ENCODE results near the gene KCNJ4.

Gene KCNJ4

GRCh38 chr22:38423512-38424503, 31.2 kb downstream of the KCNJ4 start:
- H4K91ac ChIP-seq (ENCODE audit: low read length) = no peak overlapping the region
- no peak for DNase-seq
- H3K36me3 ChIP-seq (ENCODE audit: control insufficient read depth in 1 of 2, insufficient read depth in 2 of 2, low read depth in 1 of 2, low read length in 2 of 2) = no peaks in the 10 kb centered on the region
- H2BK120ac ChIP-seq (ENCODE audit: low read depth, low read length) = no peak overlapping the region
- H3K4me1 ChIP-seq (ENCODE audit: control insufficient read depth, insufficient read depth, low read depth, low read length) = peaks cover 16% of the 10 kb centered on the region
- no peak overlapping the region for H4K8ac ChIP-seq (ENCODE audit: low read length)
- H3K4me2 ChIP-seq (ENCODE audit: low read length, poor library complexity, severe bottlenecking) = no peak overlapping the region
- H3K79me1 ChIP-seq (replicated peaks; ENCODE audit: low read length, poor library complexity, severe bottlenecking) = no peaks in the 10 kb centered on the region
- no peak overlapping the region for H2BK12ac ChIP-seq (ENCODE audit: low read length in 2 of 2)
- peaks cover 0 to 27% of the 10 kb centered on the region in 2 experiments for H3K27me3 ChIP-seq (ENCODE audit: control insufficient read depth in 1 of 2, insufficient read depth in 1 of 2, low read length in 2 of 2)
- no peak overlapping the region for H2AK5ac ChIP-seq (ENCODE audit: low read length, severe bottlenecking)
- H3K4me3 ChIP-seq (ENCODE audit: insufficient read depth in 1 of 2, low read depth in 1 of 2, low read length in 2 of 2) = no peak overlapping the region
- H3K27ac ChIP-seq (ENCODE audit: low read length, poor library complexity, severe bottlenecking) = no peak overlapping the region
- H3K9ac ChIP-seq (ENCODE audit: low read length) = no peak overlapping the region
- 89% methylated on average over 18 of the region's 18 CpGs for whole genome bisulfite sequencing
- no peak overlapping the region for H3K4ac ChIP-seq (ENCODE audit: low read depth in 1 of 2, low read length in 2 of 2)
- no peaks in the 10 kb centered on the region for H3K9me3 ChIP-seq (ENCODE audit: control insufficient read depth, low read length)
- no peak overlapping the region for H3K18ac ChIP-seq (ENCODE audit: low read depth in 1 of 2, low read length in 2 of 2)
- no peak overlapping the region for H2BK5ac ChIP-seq (ENCODE audit: low read depth, low read length, poor library complexity, severe bottlenecking)
- no peak overlapping the region for H2AFZ ChIP-seq (ENCODE audit: low read depth, low read length)
- H3K23ac ChIP-seq (ENCODE audit: low read length in 2 of 2) = no peak overlapping the region
- H2BK15ac ChIP-seq (ENCODE audit: low read depth, poor library complexity, severe bottlenecking) = no peak overlapping the region
- no peak overlapping the region for H3K14ac ChIP-seq (ENCODE audit: low read length in 2 of 2)

GRCh38 chr22:38422611-38423511, 32.1 kb downstream of the KCNJ4 start:
- H3K27ac ChIP-seq (ENCODE audit: low read length, poor library complexity, severe bottlenecking) = no peak overlapping the region
- H3K79me1 ChIP-seq (replicated peaks; ENCODE audit: low read length, poor library complexity, severe bottlenecking) = no peaks in the 10 kb centered on the region
- WGBS = 75% methylated on average over 18 of the region's 21 CpGs
- peaks cover 17% of the 10 kb centered on the region for H3K4me1 ChIP-seq (ENCODE audit: control insufficient read depth, insufficient read depth, low read depth, low read length)
- H3K4ac ChIP-seq (ENCODE audit: low read depth in 1 of 2, low read length in 2 of 2) = no peak overlapping the region
- H2BK120ac ChIP-seq (ENCODE audit: low read depth, low read length) = no peak overlapping the region
- H4K91ac ChIP-seq (ENCODE audit: low read length) = no peak overlapping the region
- H3K9me3 ChIP-seq (ENCODE audit: control insufficient read depth, low read length) = no peaks in the 10 kb centered on the region
- H3K4me3 ChIP-seq (ENCODE audit: insufficient read depth in 1 of 2, low read depth in 1 of 2, low read length in 2 of 2) = no peak overlapping the region
- no peak overlapping the region for H2BK15ac ChIP-seq (ENCODE audit: low read depth, poor library complexity, severe bottlenecking)
- no peak overlapping the region for H2AK5ac ChIP-seq (ENCODE audit: low read length, severe bottlenecking)
- no peak overlapping the region for H3K14ac ChIP-seq (ENCODE audit: low read length in 2 of 2)
- H4K8ac ChIP-seq (ENCODE audit: low read length) = no peak overlapping the region
- no peak overlapping the region for H3K23ac ChIP-seq (ENCODE audit: low read length in 2 of 2)
- no peak for DNase-seq
- H2AFZ ChIP-seq (ENCODE audit: low read depth, low read length) = no peak overlapping the region
- H2BK5ac ChIP-seq (ENCODE audit: low read depth, low read length, poor library complexity, severe bottlenecking) = no peak overlapping the region
- H3K27me3 ChIP-seq (ENCODE audit: control insufficient read depth in 1 of 2, insufficient read depth in 1 of 2, low read length in 2 of 2) = peaks cover 0 to 28% of the 10 kb centered on the region in 2 experiments
- H3K18ac ChIP-seq (ENCODE audit: low read depth in 1 of 2, low read length in 2 of 2) = no peak overlapping the region
- no peak overlapping the region for H2BK12ac ChIP-seq (ENCODE audit: low read length in 2 of 2)
- no peak overlapping the region for H3K9ac ChIP-seq (ENCODE audit: low read length)
- H3K4me2 ChIP-seq (ENCODE audit: low read length, poor library complexity, severe bottlenecking) = no peak overlapping the region
- no peaks in the 10 kb centered on the region for H3K36me3 ChIP-seq (ENCODE audit: control insufficient read depth in 1 of 2, insufficient read depth in 2 of 2, low read depth in 1 of 2, low read length in 2 of 2)

GRCh38 chr22:38420734-38421133, 34.3 kb downstream of the KCNJ4 start:
- 92% methylated on average over 2 of the region's 4 CpGs for whole genome bisulfite sequencing

GRCh38 chr22:38419858-38420160, 35.2 kb downstream of the KCNJ4 start:
- Histone ChIP-seq H3K27ac (ENCODE audit: low read length, poor library complexity, severe bottlenecking) (no peak overlapping the region), H3K79me1 (replicated peaks; ENCODE audit: low read length, poor library complexity, severe bottlenecking) (no peaks in the 10 kb centered on the region), H4K8ac (ENCODE audit: low read length) (no peak overlapping the region), H2AFZ (ENCODE audit: low read depth, low read length) (no peak overlapping the region), H2BK120ac (ENCODE audit: low read depth, low read length) (no peak overlapping the region), H3K23ac (ENCODE audit: low read length in 2 of 2) (no peak overlapping the region), H3K36me3 (ENCODE audit: control insufficient read depth in 1 of 2, insufficient read depth in 2 of 2, low read depth in 1 of 2, low read length in 2 of 2) (no peaks in the 10 kb centered on the region), H3K4ac (ENCODE audit: low read depth in 1 of 2, low read length in 2 of 2) (no peak overlapping the region), H2AK5ac (ENCODE audit: low read length, severe bottlenecking) (no peak overlapping the region), H3K9ac (ENCODE audit: low read length) (no peak overlapping the region), H2BK15ac (ENCODE audit: low read depth, poor library complexity, severe bottlenecking) (no peak overlapping the region), H3K27me3 (ENCODE audit: control insufficient read depth in 1 of 2, insufficient read depth in 1 of 2, low read length in 2 of 2) (peaks cover 0 to 30% of the 10 kb centered on the region in 2 experiments), H4K91ac (ENCODE audit: low read length) (no peak overlapping the region), H3K4me1 (ENCODE audit: control insufficient read depth, insufficient read depth, low read depth, low read length) (peaks cover 19% of the 10 kb centered on the region), H3K4me3 (ENCODE audit: insufficient read depth in 1 of 2, low read depth in 1 of 2, low read length in 2 of 2) (no peak overlapping the region), H2BK12ac (ENCODE audit: low read length in 2 of 2) (no peak overlapping the region), H3K9me3 (ENCODE audit: control insufficient read depth, low read length) (no peaks in the 10 kb centered on the region), H2BK5ac (ENCODE audit: low read depth, low read length, poor library complexity, severe bottlenecking) (no peak overlapping the region), H3K18ac (ENCODE audit: low read depth in 1 of 2, low read length in 2 of 2) (no peak overlapping the region), H3K14ac (ENCODE audit: low read length in 2 of 2) (no peak overlapping the region), H3K4me2 (ENCODE audit: low read length, poor library complexity, severe bottlenecking) (no peak overlapping the region)
- WGBS = 81% methylated on average over 7 of the region's 8 CpGs
- DNase-seq = no peak

More at GRCh38 chr22:38420734-38421133, 34.3 kb downstream of the KCNJ4 start:
- DNase-seq = no peak
- Histone ChIP-seq H3K79me1 (replicated peaks; ENCODE audit: low read length, poor library complexity, severe bottlenecking) (no peaks in the 10 kb centered on the region), H3K4me1 (ENCODE audit: control insufficient read depth, insufficient read depth, low read depth, low read length) (peaks cover 20% of the 10 kb centered on the region), H3K27me3 (ENCODE audit: control insufficient read depth in 1 of 2, insufficient read depth in 1 of 2, low read length in 2 of 2) (peaks cover 0 to 32% of the 10 kb centered on the region in 2 experiments), H2BK5ac (ENCODE audit: low read depth, low read length, poor library complexity, severe bottlenecking) (no peak overlapping the region), H3K4me3 (ENCODE audit: insufficient read depth in 1 of 2, low read depth in 1 of 2, low read length in 2 of 2) (no peak overlapping the region), H3K9ac (ENCODE audit: low read length) (no peak overlapping the region), H2BK12ac (ENCODE audit: low read length in 2 of 2) (no peak overlapping the region), H3K4ac (ENCODE audit: low read depth in 1 of 2, low read length in 2 of 2) (no peak overlapping the region), H3K14ac (ENCODE audit: low read length in 2 of 2) (no peak overlapping the region), H3K23ac (ENCODE audit: low read length in 2 of 2) (no peak overlapping the region), H4K8ac (ENCODE audit: low read length) (no peak overlapping the region), H2BK15ac (ENCODE audit: low read depth, poor library complexity, severe bottlenecking) (no peak overlapping the region), H3K9me3 (ENCODE audit: control insufficient read depth, low read length) (no peaks in the 10 kb centered on the region), H2AK5ac (ENCODE audit: low read length, severe bottlenecking) (no peak overlapping the region), H2AFZ (ENCODE audit: low read depth, low read length) (no peak overlapping the region), H3K27ac (ENCODE audit: low read length, poor library complexity, severe bottlenecking) (no peak overlapping the region), H2BK120ac (ENCODE audit: low read depth, low read length) (no peak overlapping the region), H3K4me2 (ENCODE audit: low read length, poor library complexity, severe bottlenecking) (no peak overlapping the region), H4K91ac (ENCODE audit: low read length) (no peak overlapping the region), H3K18ac (ENCODE audit: low read depth in 1 of 2, low read length in 2 of 2) (no peak overlapping the region), H3K36me3 (ENCODE audit: control insufficient read depth in 1 of 2, insufficient read depth in 2 of 2, low read depth in 1 of 2, low read length in 2 of 2) (no peaks in the 10 kb centered on the region)
